ENCODE results near the gene NME3.

The NME3 gene

GRCh38 chr16:1724491-1724890 lies 46.9 kb downstream of the NME3 start:
- no peak for TF ChIP-seq CTCF (conservative IDR thresholded peaks at IDR 0.05; ENCODE audit: low read depth)
- ChIA-PET CTCF (interaction anchor here (0.8 to 1.5 kb wide), 3 partner anchors 19 to 33 kb away, joined by 5 to 10 read pairs (median 5); no protein-coding TSS in a partner anchor), POLR2A (ENCODE audit: low non-redundant PET) (no interaction called here)
- H3K27ac ChIP-seq = 0 out of 2 replicates have a peak overlapping the region, but pooled peaks have one; percentile 3
- no peak for DNase-seq (ENCODE audit: low spot score)

- ChIA-PET POLR2A (ENCODE audit: low non-redundant PET) (no interaction called here), CTCF (interaction anchor here (0.6 to 1.5 kb wide), 11 partner anchors 22 to 299 kb away, joined by 3 to 6 read pairs (median 3); partner anchors contain the start of genes JPT2 and NME3)
- peak overlapping the region; percentile 80 for H3K27ac ChIP-seq
- TF ChIP-seq CTCF (conservative IDR thresholded peaks at IDR 0.05; ENCODE audit: low read depth) = peak; percentile 82
- no peak for DNase-seq (ENCODE audit: low spot score)
Measured at GRCh38 chr16:1723450-1724147, 47.7 kb downstream of the NME3 start.

GRCh38 chr16:1721372-1721771 lies 50.0 kb downstream of the NME3 start:
- no peak for TF ChIP-seq CTCF (conservative IDR thresholded peaks at IDR 0.05; ENCODE audit: low read depth)
- no peak for DNase-seq (ENCODE audit: low spot score)
- H3K27ac ChIP-seq = peak overlapping the region; percentile 80
- CTCF ChIA-PET = interaction anchor here (0.5 to 0.6 kb wide), 2 partner anchors 249 to 1655 kb away, joined by 3 read pairs; no protein-coding TSS in a partner anchor
- POLR2A ChIA-PET (ENCODE audit: low non-redundant PET) = no interaction called here
